Measurements from ENCODE around the gene IL37. TPM values are rescaled to one million over a fixed set of nuclear protein-coding genes. Genes with fewer than 3 reads are reported as not detected.
"Not testable (repeated sequence)": the region's sequence is repeated elsewhere in the genome, so short reads cannot be mapped to it uniquely, and the experiment has no call there.

IL37 gene
- total RNA-seq, 1 donor from 2014 or later = not detected

DNA sequence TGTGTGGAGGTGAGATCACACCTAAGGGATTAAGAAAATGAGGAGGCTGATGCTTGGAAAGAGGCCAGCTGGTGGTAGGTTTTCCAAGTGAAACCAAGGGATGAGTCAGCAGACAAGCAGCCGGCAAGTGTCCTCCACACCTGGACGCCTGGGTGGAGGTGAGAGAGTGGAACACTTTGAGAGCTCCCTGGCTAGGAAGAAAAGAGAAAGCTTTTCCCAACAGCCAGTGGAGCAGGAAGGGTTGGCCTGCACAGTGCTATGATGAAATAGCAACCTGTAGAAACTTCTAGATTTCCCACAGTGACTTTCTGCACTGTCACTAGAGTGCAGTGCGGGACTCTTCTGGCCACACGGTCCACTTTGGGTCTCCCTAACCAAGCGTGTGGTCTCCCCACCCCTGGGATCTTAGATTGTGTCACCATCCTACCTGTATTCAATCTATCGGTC, 19.6 kb upstream of the IL37 start:
- no peak for DNase-seq

DNA sequence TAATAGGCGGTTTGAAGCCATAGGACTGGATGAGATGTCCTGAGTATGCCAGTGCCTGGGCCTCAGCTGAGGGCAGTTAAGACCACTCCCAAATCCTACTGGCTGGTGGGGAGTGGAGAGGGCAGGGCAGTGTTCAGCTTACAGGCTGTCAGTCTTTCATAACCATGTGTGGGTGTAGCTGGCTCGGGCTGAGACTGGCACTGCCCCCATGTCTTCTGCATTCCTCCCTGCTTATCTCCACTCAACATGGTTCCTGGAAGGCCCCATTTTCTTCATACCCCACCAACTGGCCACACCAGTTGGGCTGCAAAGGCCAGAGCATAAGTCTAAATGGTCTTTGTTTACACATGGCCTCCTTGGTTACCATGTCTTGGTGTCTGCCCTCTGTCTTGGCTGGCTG, 17.2 kb upstream of the IL37 start:
- no peak for DNase-seq

DNA sequence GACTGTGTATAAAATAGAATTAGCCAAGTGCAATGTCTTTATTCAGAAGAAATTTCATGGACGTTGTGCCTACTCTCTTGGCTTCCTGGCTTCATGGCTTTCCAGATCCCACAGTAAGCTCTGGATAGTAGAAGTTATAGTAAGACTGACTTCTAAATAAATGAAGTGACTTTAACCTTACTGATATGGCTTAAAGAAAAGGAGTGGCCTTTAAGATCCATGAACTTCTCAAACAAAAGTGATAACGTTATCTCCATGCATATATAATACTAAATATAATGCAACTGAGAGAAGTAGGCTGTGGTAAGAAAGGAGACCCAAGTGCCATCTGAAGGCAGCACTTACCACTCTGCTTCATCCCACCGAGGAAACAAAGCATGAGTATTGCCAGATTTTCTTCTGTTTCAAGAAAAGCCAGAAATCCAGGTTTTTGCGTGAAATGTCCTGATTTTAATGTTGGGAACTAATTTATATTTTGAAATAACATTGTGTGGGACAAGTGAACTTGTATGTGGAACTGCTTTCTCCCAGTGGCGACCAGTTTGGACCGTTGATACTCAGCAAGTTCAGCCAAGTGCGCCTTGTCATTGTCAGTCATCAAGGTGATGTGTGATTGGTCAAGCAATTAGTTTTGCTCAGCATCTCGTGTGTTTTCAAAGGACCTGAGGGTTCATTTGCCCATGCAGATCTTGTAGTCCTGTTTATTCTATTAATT, 13.9 kb upstream of the IL37 start:
- DNase-seq = no peak

DNA sequence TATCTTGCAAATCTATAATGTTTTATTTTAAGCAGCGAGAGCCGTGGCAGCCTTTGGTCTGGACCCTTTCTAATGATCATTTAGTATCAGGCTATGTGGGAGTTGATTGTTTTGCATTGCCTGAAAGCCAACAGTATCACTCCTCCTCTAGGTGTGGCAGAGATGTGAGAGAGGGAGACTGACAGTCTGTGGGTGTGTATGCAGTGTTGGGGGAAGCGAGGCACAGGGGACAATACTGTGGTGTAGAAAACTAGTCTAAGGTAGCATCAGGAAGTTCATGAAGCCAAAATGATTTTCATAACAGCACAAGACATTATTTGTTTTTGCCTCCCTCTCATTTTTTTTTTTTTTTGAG, 13.4 kb upstream of the IL37 start:
- no peak for DNase-seq

DNA sequence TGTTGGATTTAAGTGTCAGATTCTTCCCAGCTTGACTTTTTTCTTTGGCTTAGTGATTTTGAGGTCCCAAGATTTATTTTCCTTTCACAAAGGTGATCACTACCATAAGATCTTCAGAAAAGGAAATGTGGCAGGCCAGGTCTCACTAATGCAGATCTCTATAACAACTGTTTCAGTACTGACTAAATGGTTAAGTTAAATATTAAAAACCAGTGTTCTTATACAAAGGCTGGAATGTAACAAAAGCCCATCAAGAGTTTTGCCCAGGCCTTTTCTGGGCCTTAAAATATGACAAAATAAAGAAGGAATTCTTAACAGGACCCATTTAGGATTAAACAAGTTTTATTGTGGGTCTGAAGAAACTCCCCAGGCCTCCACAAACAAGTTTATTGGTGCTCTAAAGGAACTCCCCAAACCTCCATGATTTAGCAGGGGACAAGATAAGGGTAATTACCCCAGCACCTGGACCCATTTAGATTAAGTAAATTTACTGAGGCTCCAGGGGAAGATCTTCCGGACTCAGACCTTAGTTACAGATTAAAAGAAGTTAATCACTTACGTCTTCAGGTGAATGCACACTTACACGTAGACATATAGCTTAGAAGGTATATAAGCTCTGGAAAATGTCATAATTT, 9.4 kb upstream of the IL37 start:
- DNase-seq = not testable (repeated sequence)

DNA sequence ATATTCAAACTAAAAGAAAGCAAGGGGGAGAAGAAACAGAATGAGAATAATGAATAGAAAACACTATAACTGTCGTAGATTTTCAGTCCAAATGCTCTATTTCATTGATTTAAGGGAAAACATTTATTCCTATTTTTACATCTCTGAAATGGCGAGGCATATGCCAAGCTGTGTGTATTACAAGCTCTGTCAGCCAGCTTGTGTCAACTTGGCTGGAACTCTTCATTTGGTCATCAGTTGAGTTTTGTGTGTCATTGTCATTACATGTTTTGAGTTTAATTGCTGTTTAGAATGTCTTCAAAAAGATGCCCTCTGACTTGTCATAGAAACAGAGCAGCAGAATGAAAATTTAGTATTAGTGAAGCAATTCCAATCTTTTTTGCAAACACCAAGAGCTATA, 8.1 kb upstream of the IL37 start:
- no peak for DNase-seq

DNA sequence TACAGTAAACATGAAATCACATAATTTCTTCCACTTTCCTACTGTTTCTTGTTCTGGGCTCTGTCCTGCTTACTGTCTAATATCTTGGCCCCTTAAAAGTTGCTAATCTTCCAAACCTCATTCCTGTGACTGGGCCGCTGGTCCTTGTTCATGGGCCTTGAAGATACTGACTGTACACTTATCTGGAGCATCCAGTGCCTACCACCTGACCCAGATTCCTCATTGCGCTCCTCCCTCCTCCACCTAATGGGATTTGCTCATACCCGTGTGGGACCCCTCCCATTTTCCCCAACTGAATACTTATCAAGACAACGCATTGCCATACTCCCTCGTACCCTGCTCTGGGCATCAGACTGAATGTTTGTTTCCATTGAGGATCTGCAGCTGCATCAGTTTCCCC, 6.1 kb upstream of the IL37 start:
- DNase-seq = no peak

DNA sequence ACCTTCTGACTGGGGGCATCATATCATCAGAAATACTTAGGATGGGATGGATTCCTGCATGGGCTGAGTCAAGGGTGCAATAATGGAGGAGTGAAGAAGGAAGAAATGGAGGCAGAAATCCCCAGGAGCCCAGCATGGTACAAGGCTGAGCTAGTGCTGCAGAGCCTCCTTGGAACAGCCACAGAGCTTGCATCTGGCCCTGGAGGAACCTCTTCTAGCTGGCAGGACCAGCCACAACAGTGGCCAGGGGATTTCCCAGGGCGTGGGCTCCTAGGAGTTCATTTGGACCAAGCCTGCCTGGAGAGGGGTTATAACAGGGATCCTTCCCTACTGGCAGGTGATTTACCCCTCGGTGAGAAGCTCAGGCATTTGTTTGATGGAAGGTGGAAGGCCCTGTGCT, 4.7 kb upstream of the IL37 start:
- DNase-seq = no peak

DNA sequence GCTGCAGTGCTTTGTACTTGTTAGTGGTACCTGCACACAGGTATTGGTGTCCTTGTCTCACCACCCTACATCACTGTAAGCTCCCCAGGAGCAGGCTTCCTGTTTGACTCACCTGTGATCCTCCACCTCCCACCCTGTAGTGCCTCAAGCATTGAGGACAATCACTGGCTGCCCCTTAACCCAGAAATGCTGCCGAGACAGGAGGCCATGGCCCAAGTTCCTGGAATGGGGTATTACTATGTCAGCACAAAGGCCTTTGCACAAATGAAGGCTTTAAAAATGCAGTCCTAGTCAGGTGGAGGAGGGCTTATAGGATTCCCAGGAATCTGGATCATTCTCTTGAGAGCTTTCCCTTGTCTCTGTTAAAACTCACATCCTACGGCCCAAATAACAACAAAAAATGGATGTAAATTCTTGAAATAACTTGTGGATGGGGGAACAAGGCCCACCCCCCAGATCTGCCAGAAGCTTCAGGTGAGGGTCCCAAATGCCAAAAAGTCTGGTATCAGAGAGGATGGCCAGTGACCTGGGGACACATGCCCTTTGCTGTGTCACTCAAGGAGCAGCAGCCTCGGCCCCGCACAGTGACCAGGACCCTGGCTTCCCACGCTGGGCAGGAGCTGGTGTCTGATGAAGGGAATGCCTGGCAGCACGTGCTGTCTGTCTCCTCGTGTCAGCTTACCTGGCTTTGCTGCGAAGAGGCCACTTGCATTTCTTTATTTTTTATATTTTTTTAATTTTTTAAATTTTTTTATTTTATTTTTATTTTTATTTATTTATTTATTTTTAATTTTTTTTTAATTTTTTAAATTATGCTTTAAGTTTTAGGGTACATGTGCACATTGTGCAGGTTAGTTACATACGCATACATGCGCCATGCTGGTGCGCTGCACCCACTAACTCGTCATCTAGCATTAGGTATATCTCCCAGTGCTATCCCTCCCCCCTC, 3.7 kb upstream of the IL37 start:
- no peak for DNase-seq

DNA sequence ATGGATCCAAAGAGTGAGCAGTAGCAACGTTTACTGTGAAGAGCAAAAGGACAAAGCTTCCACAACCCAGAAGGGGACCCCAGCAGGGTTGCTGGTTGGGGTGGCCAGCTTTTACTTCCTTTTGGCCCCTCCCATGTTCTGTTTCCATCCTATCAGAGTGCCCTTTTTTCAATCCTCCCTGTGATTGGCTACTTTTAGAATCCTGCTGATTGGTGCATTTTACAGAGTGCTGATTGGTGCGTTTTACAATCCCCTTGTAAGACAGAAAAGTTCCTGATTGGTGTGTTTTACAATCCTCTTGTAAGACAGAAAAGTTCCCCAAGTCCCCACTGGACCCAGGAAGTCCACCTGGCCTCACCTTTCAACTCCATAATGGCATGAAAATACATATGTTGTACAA, 2.4 kb upstream of the IL37 start:
- DNase-seq = not testable (repeated sequence)

DNA sequence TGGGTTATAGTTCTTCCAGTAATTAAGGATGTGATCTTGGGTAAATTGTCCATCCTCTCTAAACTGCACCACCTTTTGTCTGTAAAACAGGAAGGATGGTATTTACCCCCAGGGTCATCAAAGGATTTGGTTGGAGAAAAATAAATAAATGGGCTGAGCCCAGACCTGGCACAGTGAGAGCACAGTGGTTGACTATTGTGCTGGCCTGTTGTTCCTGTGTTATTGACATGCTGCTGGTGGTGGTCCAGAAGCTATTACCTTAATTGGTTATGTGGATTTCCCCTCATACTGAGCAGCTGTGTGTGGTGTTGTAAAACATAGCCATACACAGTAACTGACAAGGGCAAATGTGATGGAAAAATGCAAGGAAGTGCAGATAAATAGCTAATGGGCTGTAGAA, 746 bp upstream of the IL37 start:
- no peak for DNase-seq

DNA sequence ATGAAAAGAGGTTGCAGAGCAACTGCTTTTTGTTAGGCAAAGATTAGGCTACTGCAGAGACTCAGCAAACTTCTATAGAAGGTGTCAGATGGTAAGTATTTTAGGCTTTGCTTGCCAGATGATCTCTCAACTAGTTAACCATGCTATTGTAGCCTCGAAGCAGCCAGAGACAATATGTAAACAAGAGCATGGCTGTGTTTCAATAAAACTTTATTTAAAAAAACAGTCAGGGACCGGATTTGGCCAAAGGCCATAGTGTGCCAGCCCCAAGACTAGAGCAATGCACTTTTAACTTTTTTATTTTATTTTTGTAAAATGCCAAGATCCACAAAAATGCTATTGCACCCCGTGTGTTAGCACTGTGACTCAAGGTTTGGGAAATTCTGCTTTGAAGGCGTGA, 1.4 kb downstream of the IL37 start:
- DNase-seq = no peak

DNA sequence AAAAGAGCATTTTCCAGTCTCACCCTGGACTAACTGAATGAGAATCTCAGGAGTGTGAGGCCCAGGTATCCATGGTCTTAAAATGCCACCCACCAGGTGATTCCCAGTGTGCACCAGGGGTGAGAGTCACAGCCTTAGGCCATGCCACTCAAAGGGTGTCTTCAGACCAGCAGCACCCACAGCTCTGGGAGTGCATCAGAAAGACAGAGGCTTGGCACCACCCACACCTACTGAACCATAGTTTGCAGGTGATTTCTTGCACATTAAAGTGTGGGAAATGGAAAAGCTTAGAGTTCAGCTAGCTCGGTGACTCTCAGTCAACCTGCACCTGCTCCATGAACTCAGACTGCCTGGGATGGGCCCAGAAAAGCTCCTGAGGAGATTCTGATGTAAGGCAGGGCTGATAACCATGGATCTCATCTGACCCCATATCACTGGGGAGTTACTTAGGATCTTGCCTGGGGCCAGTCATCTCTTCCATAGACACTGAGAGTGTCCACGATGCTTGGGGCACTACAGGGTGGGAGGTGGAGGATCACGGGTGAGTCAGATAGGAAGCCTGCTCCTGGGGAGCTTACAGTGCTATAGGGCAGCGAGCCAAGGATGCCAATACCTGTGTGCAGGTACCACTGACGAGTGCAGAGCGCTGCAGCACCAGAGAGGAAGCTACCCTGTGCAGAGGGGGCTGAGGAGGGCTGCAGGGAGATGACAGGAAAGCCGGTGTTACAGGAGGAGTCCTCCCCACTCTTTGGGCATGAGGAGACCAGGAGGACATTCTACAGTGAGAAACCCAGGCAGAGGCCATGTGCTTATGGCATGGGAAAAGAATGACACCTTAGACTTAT, 4.6 kb downstream of the IL37 start:
- no peak for DNase-seq

DNA sequence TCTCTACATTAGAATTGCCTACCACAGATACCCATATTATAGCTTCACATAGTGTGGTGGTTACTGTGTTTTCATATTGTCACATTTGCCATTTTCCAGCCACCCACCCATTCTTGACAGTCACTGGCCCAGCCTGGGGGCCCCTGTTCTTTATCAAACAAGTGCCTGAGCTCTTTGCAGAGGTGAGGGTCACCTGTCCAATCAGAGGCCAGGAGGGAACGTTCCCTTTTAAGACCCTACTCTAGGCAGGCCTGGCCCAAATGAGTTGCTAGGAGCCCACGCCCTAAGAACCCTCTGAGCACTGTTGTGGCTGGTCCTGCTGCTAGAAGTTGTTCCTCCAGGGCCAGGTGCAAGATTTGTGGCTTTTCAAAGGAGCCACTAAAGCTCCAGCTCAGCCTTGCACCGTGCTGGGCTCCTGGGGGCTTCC, 5.2 kb downstream of the IL37 start:
- DNase-seq = no peak

DNA sequence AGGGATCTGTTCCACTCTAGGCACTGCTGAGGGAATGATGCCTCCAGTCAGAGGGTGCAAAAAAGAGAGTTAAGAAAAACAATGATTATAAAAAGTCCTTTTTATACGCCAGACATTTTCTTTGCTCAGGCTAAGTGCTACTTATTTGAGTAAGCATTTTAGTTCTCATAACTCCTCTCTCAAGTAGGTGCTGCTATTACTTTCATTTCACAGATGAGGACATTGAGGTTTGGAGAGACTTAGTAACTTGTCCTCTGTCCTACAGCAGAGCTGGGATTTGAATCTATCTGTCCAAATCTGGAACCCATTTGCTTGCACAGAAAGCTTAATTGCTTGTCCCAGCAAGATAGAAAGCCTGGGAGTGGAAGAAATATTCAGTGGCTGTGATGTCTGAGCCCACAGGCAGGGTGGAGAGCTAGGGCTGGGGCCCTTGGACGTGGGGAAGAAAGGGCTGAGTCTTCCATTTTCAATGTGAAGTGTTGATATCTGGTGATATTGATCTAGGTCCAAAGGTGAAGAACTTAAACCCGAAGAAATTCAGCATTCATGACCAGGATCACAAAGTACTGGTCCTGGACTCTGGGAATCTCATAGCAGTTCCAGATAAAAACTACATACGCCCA, 5.8 kb downstream of the IL37 start:
- DNase-seq = no peak

DNA sequence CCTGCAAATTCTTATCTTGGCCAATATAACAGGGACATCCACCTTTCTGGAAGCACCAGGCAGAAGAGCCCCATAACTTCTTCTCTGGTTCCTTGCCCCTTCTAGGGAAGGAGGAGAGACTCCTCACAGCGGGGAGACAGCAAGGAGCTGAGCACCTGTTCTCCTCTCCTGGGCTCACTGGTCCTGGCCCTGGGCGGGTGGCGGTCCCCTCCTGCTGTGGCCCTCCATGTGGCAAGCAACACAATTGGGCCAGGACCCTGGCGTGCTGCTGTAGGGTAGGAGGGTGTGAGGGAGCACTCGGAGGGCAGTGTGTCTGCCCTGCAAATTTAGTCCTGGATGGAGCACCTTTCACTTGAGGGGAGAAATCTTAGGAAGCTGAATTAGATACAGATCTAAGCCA, 6.9 kb downstream of the IL37 start:
- DNase-seq = no peak

DNA sequence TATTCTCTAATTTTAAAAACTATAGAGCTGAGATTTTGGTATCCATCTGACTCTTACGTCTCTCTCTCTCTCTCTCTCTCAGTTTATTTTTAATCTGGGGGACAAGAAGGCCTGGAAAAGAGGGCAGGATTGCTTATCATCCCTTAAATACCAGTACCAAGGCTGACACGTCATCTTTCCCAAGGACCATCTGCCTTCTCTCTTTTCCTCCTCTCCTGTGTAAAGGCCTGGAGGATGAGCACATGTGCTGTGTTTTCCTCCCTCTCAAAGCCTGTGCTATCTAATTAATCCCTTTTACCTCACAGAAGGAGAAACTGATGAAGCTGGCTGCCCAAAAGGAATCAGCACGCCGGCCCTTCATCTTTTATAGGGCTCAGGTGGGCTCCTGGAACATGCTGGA, 7.3 kb downstream of the IL37 start:
- no peak for DNase-seq

DNA sequence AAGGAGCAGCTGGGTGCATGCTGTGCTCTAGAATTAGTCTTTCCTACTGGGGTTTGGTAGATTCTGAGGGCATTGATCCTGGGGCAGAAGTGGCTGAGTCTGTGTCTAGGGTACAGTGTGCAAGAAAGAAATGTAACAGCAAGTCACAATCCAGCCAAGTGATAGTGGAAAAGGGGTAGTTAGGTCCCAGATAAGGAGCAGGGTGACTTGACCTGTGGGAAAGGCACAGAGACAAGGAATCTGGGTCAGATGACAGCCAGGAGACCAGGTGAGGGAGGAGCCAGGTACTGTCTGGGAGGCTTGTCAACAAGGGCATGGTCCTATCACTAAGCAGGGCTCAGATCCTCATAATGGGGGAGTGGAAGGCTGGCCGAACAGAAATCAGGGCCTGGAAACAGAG, 8.1 kb downstream of the IL37 start:
- no peak for DNase-seq

DNA sequence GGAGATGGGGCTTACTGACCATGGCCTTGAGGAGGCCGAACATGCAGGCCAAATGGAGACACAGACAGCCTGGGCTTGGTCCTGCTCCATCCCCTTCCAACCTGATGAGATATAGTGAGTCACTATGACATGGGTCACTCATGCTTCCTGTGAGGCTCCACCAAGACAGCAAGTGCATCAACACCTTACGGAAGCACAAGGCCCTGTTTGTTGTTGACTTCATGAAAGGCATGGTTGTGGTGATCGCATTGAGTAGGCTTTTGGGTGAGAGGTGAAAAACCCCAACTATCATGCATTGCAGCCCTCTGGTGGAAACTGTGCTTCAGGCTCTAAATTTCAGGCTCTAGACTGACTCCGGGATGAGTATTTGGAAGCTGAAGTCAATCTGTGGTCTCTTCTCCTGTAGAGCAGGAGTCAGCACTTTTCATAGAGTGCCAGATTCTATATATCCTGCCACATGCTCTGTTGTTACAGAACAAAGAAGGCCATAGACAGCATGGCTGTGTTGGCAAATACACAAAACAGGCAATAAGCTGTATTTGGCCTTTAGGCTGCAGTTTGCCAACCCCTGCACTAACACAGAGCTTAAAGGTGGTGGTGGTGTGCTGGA, 10.1 kb downstream of the IL37 start:
- DNase-seq = peak; percentile 13

DNA sequence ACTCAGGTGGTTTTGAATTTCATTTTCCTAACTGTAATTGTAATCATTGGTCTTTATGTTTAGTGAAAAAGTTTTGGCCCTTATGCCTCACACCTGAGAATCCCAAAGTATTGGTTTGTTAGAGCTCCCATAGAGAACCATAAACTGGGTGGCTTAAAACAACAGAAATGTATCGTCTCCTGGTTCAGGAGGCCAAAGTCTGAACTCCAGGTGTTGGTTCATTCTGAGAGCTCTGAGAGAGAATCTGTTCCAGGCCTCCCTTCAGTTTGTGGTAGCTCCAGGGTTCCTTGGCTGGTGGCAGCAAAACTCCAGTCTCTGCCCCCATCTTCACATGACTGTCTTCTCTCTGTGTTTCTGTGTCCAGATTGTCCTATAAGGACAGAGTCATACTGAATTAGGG, 11.0 kb downstream of the IL37 start:
- no peak for DNase-seq

DNA sequence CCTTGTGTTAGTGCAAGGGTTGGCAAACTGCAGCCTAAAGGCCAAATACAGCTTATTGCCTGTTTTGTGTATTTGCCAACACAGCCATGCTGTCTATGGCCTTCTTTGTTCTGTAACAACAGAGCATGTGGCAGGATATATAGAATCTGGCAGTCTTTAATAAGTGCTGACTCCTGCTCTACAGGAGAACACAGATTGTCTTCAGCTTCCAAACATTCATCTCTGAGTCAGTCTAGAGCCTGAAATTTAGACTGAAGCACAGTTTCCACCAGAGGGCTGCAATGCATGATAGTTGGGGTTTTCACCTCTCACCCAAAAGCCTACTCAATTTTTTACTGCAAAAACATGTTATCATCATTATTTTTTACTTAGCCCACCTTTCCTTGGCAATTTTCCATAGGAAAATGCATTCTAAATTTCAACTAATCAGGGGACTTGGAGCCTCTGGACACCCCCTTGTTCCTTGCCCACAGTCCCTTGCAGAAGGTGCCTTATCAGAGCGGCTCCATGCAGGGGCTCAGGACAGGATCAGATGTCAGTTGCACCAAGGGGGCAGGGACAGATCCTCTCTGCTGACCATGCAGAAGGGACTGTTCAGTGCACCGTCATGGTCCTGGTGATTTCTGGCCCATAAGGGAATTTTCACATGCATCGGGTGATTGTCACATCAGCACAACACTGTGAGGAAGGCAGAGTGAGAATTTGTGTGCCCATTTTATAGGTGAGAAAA, 12.4 kb downstream of the IL37 start:
- DNase-seq = no peak

All from dermis blood vessel endothelial cell (primary cell).